GM13977 (cell line): ENCODE data around the gene ATP2B3.

Source experiments
- DNase-seq: peaks from one replicate; pipeline ENCODE4 v3.0.0; 2012; ENCODE audit warnings: low spot score
- in situ Hi-C: fragments of 300-500 bp; cut with MboI; formaldehyde crosslinking; loops from one replicate; pipeline ENCODE4 v1.12.0; 2022; ENCODE audit warnings: low sequenced_read_pairs, low pct_unique_long_range_greater_than_20kb, mixed read lengths, inconsistent platforms; ENCODE audit not compliant: unreplicated experiment
- TF ChIP-seq, protein P1 (sequence below): IDR thresholded peaks from 2 replicates; pipeline ENCODE4 v1.5.1; 2012; ENCODE audit warnings: mild to moderate bottlenecking, control low read depth; ENCODE audit not compliant: insufficient read depth; ENCODE audit errors: extremely low read depth, missing control alignments

The ATP2B3 gene

DNA sequence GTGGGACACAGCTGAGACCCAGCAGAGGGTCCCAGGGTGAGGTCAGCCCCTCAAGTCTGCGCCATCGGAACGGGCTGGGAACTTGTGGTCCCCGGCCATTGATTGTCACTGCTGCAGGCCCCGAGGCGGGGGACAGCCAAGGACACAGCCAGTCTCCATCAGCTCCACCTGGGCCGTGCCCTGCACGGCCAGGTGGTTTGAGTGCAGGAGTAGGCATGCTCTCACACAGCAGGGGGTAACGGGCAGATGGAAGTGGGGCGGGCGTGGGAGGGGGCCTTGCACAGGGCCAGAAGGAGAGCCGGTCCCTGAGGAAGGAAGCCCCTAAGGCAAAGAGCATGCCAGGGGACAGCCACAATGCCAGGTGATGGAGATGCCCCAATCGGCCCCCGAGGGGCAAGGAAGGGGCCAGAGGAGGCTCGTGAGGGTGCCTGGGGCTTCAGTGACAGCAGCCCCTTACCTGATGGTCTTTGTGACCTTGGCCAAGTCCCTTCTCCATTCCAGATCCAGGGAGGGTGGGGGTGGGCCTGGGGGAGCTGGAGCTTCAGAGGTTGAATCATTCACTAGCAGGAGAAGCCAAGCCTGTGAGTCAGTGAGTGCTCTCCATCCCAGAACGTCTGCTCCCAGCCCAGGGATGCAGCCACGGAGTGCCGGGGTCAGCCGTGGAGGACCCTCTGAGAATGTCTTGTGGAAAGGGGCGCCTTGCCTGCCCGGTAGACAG, 2.3 kb downstream of the ATP2B3 start:
- no peak for DNase-seq
- TF ChIP-seq, protein P1, sequence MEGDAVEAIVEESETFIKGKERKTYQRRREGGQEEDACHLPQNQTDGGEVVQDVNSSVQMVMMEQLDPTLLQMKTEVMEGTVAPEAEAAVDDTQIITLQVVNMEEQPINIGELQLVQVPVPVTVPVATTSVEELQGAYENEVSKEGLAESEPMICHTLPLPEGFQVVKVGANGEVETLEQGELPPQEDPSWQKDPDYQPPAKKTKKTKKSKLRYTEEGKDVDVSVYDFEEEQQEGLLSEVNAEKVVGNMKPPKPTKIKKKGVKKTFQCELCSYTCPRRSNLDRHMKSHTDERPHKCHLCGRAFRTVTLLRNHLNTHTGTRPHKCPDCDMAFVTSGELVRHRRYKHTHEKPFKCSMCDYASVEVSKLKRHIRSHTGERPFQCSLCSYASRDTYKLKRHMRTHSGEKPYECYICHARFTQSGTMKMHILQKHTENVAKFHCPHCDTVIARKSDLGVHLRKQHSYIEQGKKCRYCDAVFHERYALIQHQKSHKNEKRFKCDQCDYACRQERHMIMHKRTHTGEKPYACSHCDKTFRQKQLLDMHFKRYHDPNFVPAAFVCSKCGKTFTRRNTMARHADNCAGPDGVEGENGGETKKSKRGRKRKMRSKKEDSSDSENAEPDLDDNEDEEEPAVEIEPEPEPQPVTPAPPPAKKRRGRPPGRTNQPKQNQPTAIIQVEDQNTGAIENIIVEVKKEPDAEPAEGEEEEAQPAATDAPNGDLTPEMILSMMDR: no peak
- in situ Hi-C loops: no loop called here

DNA sequence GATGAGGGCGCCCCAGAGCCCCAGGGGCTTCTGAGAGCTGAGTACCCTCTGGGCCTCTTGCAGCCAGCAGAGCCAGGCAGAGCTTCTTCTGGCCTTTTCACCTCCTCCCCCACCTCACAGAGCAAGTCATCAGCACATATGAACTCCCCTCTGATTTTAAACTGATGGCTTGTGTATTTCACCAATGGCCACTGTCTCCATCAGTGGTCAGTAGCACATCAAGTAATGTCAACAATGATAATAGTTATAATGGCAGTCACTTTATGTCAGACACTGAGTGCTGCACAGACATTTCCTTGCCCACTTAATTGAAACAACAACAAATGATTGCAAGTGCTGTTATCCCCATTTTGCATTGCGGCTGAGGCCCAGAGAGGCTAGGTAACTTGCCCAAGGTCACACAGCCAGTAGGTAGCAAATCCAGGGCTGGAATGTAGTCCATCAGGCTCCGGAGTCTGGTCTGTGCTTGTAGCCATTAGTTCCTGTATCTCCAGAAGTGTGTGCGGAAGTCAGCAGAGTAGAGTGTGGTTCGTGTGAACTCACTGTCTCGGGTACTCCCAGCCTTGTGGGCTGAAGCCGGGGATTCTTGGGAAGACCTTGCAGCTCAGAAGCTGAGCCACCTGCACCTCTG, 3.0 kb downstream of the ATP2B3 start:
- TF ChIP-seq, protein P1: no peak
- DNase-seq: no peak
- in situ Hi-C loops: no loop called here

DNA sequence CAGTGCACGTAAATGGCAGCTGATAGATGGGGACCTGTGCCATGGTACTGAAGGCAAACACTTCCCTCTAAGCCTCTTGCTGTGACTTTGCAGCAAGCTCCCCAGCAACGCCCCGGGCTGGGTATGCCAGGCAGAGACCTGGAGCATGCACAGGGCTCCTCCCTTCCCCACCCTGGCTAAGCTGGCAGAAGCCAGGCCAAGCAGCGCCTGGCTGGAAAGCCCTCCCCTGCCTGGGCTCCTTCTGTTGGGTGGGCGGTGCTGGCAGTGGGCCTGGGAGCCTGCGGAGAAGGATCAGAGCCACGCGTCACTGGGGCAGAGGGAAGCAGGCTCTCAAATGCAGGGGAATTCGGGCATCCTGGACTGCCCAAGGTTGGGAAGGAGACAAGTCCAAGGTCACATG, 3.6 kb downstream of the ATP2B3 start:
- TF ChIP-seq, protein P1: no peak
- in situ Hi-C loops: no loop called here
- DNase-seq: no peak

DNA sequence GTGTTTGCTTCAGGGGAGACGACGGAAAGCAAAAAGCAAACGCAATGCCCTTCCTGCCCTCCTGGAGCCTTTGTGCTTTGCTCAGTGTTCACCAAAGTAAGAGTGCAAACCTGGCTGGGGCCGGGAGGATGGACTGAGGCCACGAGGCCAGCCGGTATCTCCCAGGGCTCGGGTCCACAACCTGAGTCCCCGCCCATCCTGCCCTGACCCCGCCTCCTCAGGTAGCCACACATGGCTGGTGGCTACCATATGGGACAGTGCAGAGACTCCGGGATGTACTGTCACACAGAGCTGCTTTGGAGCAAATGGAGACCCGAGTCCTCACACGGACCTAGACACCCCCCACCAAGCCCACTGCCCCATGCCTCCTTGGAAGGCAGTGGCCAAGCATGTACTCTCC, 4.8 kb downstream of the ATP2B3 start:
- TF ChIP-seq, protein P1: no peak
- DNase-seq: no peak
- in situ Hi-C loops: no loop called here

DNA sequence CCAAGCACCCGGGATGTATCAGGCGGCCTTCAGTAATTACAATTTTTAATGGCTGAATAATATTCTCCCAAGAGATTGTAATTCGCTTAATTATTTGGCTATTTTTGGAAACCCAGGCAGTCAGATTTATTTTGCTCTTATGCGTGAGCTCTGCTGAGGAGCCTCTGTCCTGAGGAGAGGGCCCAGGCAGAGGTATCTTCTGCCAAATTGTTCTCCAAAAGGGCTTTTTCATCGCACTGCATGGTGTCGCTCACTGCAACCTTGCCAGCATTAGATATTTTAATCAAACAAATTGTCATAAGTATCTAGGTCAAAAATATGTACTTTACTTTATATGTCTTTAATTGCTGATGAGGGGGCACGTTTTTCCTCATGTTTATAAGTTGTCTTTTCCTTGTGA, 5.8 kb downstream of the ATP2B3 start:
- TF ChIP-seq, protein P1: no peak
- in situ Hi-C loops: no loop called here
- DNase-seq: no peak

DNA sequence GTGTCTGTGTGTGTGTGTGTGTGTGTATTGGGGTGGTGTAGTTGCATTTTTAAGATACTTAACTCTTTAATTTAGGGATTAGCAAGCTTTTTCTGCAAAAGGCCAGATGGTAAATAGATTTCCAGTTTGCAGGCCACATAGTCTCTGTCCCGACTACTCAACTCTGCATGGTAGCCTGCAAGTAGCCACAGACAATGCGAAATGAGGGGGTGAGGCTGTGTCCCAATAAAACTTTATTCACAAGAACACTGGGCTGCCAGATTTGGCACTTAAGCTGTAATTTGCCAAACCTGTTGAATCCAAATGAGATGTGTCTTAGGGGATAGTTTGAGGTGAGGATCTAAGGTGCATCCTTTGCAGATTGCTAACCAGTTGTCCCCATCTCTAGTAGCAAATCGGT, 6.8 kb downstream of the ATP2B3 start:
- TF ChIP-seq, protein P1: no peak
- no peak for DNase-seq
- in situ Hi-C loops: no loop called here
